ENCODE data around the gene TMEM44.

TMEM44 gene

DNA sequence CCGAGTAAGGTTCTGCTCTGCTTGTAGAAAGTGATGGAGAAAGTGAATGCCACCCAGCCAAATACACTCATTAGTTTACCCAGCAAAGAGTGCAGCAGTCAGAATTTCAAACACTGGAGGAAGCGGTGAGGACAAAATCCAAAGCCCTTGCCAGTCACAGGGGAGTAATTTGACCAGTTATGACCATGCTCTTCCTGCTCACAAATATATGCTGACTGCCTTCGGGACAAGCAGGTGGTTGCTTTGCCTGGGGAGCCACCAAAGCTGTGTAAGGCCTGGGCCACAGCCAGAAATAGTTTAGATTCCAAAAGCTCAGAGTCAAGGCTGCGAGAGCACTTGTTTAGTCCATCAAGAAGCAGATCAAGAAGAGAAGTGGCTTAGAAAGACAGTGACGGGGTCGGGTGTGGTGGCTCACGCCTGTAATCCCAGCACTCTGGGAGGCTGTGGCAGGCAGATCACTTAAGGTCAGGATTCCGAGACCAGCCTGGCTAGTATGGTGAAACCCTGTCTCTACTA is 95.4 kb downstream of the TMEM44 start (continued):
- TF ChIP-seq CSRNP3 (CRISPR knock-in tag; IDR thresholded peaks at IDR 0.05) = no peak

Measured in SK-N-SH treated with all-trans-retinoic acid at 6 μM for 48 hours (cell line).